Neural progenitor cell (in vitro differentiated cells): Measurements from ENCODE around the gene TRIP13.

Experiments used
- CTCF ChIP-seq: fragments of 200-600 bp; sonication (generic); IDR thresholded peaks from 2 replicates; pipeline ENCODE4 v1.5.1; 2017; ENCODE audit warnings: antibody characterized with exemption, mild to moderate bottlenecking
- EZH2 ChIP-seq: fragments of 200-600 bp; sonication (generic); IDR thresholded peaks from 2 replicates; pipeline ENCODE4 v1.6.1; 2017; ENCODE audit warnings: antibody characterized with exemption, mild to moderate bottlenecking, moderate library complexity

GRCh38 chr5:862367-863243 lies 30.1 kb upstream of the TRIP13 start:
- TF ChIP-seq CTCF (no peak), EZH2 (no peak)
